NK-92 (cell line): Measurements from ENCODE around the gene CX3CL1.

ENCODE experiments used
- DNase-seq: peaks from one replicate; lab custom pipeline; 2025; ENCODE audit not compliant: unreplicated experiment; lab: John Stamatoyannopoulos, UW

Gene CX3CL1

DNA sequence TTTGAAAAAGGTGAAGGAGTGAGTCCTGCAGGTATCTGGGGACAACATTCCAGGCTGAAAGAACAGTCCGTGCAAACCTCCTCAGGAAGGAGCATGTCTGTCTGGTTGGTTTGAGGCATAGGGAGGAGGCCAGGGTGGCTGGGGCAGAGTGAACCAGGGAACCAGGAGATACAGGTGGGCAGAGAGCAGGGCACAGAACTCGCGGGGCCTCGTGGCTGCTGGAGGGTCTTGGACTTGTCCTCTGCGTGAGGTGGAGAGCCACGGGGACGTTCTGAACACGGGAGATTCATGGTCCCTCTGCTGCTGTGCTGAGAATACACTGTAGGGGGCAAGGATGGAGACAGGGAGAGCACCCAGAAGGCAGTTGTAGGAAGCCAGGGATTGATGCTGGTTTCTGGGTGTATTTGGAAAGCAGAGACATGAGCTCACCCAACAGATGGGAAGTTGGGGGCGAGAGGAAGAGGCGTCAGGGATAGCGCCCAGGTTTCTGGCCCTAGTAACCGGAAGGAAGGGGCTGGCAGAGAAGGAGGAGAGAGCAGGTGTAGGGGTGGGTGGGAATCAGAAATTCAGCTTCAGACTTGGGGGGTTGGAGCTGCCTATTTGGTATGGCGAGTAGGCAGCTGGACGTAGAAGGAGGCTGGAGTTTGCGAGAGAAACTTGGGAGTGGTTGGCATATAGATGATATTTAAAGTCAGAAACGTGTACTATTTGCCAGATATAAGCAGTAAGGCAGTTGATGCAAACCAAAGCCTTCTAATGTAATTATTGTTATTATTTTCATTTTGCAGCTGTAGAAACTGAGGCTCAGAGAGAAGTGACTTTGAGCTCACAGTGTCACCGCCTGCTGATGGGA lies 31.9 kb downstream of the CX3CL1 start, which contains the start of gene CCL17:
CCL17 (plus strand) TSS at position 803 of the 853 bp plus-strand sequence. CDS start 9,166 bp downstream, outside the sequence.
- no peak for DNase-seq

GRCh38 chr16:57405097-57405496 lies 32.8 kb downstream of the CX3CL1 start:
- DNase-seq = no peak

- DNase-seq = no peak
Observed at GRCh38 chr16:57406881-57407280, 34.6 kb downstream of the CX3CL1 start.

GRCh38 chr16:57407521-57408353 lies 35.4 kb downstream of the CX3CL1 start:
- DNase-seq = no peak

- no peak for DNase-seq
Observed at GRCh38 chr16:57409065-57409464, 36.8 kb downstream of the CX3CL1 start.

DNA sequence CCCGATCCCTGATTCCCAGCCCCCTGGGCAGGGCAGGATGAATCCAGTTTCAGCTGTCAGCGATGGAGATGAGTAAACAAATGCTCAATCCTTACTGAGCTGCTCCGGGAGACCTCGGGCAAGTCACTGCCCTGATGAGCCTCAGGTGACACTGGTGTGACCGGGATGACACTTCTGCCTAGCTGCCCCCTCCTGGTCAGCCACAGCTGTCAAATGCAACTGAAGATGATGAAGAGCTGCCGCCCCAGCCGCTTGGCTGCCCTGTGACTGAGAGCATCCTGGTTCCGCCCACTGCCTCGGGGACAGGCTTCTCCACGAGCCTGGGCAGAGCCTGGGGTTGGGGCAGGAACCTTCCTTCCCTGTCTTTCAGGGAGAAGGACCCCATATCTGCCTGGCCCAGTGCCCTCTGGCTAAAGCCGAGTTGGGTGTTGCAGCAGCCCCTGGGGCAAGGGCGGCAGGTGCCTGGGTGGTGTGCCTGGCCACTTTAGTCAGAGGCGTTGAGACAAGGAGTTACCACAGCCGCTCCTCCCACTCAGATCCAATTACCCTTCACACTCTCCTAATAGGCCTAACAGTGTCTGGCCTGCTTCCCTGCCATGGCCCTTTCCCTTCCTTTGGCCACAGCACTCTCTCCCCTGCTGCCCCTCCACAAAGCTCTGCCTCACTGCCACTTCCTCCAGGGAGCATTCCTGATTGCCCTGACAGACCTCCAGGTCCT lies 37.7 kb downstream of the CX3CL1 start:
- DNase-seq = no peak

GRCh38 chr16:57411362-57411976 lies 39.2 kb downstream of the CX3CL1 start:
- DNase-seq = no peak

DNA sequence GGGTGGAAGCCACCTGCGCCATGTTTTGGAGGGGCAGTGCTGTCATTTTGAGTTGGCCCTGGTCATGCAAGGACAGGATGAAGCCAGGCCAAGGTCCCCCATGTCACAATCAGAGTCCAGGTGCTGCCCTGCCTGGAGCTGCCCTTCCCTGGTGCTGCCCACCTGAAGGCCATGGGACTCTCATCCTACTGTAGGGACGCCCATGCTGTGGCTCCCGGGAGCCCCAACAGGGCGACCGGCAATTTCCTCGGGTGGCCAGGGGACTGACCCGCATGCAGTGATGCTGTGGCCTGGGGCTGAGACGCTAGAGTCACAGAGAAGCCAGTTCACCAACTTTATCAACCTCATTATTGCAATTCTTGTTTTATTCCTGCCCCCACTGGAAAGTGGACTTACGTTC lies 40.3 kb downstream of the CX3CL1 start:
- no peak for DNase-seq

- DNase-seq = no peak
Observed at GRCh38 chr16:57413301-57413730, 41.0 kb downstream of the CX3CL1 start.

DNA sequence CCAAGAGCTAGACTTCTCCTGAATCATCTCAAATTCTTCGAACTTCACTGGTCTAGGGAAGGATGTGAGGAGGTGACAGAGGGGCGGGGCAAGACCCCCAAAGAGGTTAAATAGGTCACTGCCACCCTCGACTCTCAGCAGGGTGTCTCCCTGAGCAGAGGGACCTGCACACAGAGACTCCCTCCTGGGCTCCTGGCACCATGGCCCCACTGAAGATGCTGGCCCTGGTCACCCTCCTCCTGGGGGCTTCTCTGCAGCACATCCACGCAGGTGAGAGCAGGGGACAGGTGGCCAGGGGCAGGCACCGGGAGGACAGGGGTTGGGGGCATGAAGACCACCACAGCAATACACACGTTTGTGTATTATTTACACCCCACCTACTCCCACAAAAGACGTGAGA lies 41.4 kb downstream of the CX3CL1 start:
- no peak for DNase-seq

DNA sequence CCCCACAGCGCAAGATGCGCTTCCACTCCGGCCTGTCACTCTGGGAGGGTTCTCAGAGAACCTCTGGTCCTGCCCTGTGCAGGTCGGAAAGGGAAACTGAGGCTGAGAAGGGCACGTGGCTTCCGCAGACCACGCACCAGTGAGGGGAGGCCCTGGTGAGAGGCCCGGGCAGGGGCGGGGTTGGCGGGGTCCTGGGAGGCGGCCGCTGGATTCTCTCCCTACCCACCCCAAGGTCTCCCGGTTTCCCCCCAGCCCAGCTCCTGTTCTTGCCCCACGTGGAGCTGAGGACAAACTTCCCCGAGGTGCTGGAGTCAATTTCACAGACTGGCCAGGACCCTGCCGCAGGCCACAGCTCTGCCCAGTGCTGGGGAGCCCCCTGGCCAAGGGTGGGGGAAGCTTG lies 43.8 kb downstream of the CX3CL1 start:
- no peak for DNase-seq

DNA sequence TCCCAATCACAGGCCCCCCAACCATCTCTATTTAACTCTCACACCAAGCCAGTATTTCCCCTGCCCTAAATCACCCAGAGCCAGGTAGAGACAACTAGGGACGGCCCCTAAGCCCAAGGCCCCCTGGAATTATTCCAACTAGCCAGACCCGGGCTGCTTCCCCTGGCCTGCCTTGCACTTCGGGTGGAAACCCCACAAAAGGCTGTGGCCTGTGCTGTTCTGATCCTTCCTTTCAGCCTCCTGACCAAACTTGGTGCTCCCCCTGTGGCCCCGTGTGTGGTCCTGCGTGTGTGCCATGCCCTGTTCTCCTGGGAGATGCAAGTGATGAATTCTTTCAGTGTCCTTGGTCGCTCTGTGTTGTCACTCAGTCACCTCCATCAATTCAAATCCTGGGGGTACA lies 47.2 kb downstream of the CX3CL1 start:
- no peak for DNase-seq

GRCh38 chr16:57422026-57422944 lies 50.0 kb downstream of the CX3CL1 start:
- DNase-seq = no peak

GRCh38 chr16:57423152-57423551 lies 50.9 kb downstream of the CX3CL1 start:
- DNase-seq = no peak

DNA sequence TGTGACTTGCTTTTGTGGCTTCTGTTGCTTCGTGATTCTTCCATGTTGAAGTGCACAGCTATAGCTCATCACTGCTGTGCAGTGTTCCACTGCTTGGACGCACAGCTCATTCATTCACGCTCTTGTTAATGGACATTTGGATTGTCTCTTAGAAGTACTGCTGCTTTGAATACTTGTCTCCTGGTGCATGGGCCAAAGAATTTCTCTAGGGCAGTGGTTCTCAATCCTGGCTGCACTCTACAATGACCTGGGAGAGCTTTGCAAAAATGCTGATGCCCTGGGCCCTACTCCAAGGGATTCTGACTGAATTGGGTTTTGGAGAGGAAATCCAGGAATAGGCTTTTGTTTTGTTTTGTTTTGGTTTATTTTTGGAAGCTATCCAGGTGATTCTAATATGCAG lies 52.3 kb downstream of the CX3CL1 start:
- DNase-seq = no peak

GRCh38 chr16:57426356-57426755 lies 54.1 kb downstream of the CX3CL1 start:
- DNase-seq = no peak

DNA sequence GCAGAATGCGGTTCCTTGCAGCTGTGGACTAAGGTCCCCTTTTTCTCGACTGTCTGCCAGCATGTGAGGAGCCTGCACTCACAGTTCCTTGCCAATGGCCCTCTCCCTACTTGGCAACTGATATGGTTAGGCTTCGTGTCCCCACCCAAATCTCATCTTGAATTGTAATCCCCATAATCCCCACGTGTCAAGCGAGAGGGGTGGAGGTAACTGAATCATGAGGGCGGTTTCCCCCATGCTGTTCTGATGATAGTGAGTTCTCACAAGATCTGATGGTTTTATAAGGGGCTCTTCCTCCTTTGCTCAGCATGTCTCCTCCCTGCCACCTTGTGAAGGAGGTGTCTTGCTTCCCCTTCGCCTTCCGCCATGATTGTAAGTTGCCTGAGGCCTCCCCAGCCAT lies 55.0 kb downstream of the CX3CL1 start:
- no peak for DNase-seq

- no peak for DNase-seq
Observed at GRCh38 chr16:57427824-57428223, 55.5 kb downstream of the CX3CL1 start.

- no peak for DNase-seq
Observed at GRCh38 chr16:57430955-57431354, 58.7 kb downstream of the CX3CL1 start.

DNA sequence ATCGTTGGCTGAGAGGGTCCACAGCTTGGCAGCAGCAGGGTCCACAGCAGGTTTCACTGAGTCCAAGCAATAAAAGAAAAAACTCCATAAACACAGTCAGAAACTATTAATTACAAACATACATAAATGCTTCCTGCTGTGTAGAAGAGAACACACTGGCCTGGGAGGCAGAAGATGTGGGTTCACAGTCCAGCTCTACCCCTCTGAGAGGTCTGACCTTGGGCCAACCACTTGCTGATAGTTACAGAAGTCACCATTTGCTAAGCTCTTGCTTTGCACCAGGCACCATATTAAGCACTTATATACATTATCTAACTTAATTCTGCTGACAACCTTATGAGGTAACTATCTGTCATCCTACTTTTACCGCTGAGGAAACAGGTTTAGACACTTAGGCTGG lies 60.2 kb downstream of the CX3CL1 start:
- no peak for DNase-seq
